KMS-11 (cell line): ENCODE data around the gene LEKR1.

Experiments used
- H2AFZ ChIP-seq: fragments of 200-600 bp; sonication (generic); 2 replicates; pipeline ENCODE4 v1.6.1; 2016; ENCODE audit warnings: antibody characterized with exemption, mixed run types, low read depth
- H3K27ac ChIP-seq: fragments of 200-600 bp; sonication (generic); 2 replicates; pipeline ENCODE4 v1.6.1; 2016; ENCODE audit warnings: mild to moderate bottlenecking, mixed run types
- H3K27me3 ChIP-seq: fragments of 200-600 bp; sonication (generic); 2 replicates; pipeline ENCODE4 v1.6.1; 2017; ENCODE audit warnings: mild to moderate bottlenecking, low read depth, mixed run types, moderate library complexity; ENCODE audit not compliant: insufficient read depth
- H3K36me3 ChIP-seq: fragments of 200-600 bp; sonication (generic); 2 replicates; pipeline ENCODE4 v1.6.1; 2017; ENCODE audit warnings: mild to moderate bottlenecking, mixed run types; ENCODE audit not compliant: insufficient read depth
- H3K4me1 ChIP-seq: fragments of 200-600 bp; sonication (generic); 2 replicates; pipeline ENCODE4 v1.6.1; 2016; ENCODE audit warnings: mild to moderate bottlenecking, low read depth, mixed run types; ENCODE audit not compliant: poor library complexity, severe bottlenecking
- H3K4me2 ChIP-seq: fragments of 200-600 bp; sonication (generic); 2 replicates; pipeline ENCODE4 v1.7.0; 2016; ENCODE audit warnings: mild to moderate bottlenecking, mixed run types
- H3K4me3 ChIP-seq: fragments of 200-600 bp; sonication (generic); IDR thresholded peaks from 2 replicates; pipeline ENCODE4 v1.6.1; 2017; ENCODE audit warnings: low read depth, low read length, mixed read lengths; ENCODE audit not compliant: insufficient read depth
- H3K79me2 ChIP-seq: fragments of 200-600 bp; sonication (generic); 2 replicates; pipeline ENCODE4 v1.6.1; 2016; ENCODE audit warnings: low read depth, mixed run types; ENCODE audit not compliant: insufficient read depth
- H3K9ac ChIP-seq: fragments of 200-600 bp; sonication (generic); 2 replicates; pipeline ENCODE4 v1.6.1; 2016; ENCODE audit warnings: mild to moderate bottlenecking, mixed run types
- H4K20me1 ChIP-seq: fragments of 200-600 bp; sonication (generic); 2 replicates; pipeline ENCODE4 v1.6.1; 2016; ENCODE audit warnings: mild to moderate bottlenecking, mixed run types; ENCODE audit not compliant: insufficient read depth
- TF ChIP-seq, protein P1 (sequence below): fragments of 200-600 bp; sonication (generic); conservative IDR thresholded peaks from 2 replicates; pipeline ENCODE4 v1.6.1; 2017; ENCODE audit warnings: low read depth, mild to moderate bottlenecking, antibody characterized with exemption, low read length, moderate library complexity, mixed read lengths

The LEKR1 gene

DNA sequence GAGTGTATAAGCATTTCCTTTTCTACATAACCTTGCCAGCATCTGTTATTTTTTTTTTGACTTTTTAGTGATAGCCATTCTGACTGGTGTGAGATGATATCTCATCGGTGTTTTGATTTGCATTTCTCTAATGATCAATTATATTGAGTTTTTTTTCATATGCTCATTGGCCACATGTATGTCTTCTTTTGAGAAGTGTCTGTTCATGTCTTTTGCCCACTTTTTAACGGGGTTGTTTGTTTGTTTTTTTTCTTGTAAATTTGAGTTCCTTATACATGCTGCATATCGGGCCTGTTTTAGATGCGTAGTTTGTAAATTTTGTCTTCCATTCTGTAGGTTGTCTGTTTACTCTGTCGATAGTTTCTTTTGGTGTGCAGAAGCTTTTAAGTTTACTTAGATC is 89.2 kb downstream of the LEKR1 start:
- Histone ChIP-seq H3K79me2 (no peaks in the 10 kb centered on the region), H3K36me3 (no peaks in the 10 kb centered on the region), H2AFZ (no peak overlapping the region), H3K4me1 (no peaks in the 10 kb centered on the region), H4K20me1 (no peaks in the 10 kb centered on the region), H3K4me3 (no peak overlapping the region), H3K4me2 (no peak overlapping the region), H3K9ac (no peak overlapping the region), H3K27me3 (no peaks in the 10 kb centered on the region), H3K27ac (no peak overlapping the region)
- TF ChIP-seq, protein P1, sequence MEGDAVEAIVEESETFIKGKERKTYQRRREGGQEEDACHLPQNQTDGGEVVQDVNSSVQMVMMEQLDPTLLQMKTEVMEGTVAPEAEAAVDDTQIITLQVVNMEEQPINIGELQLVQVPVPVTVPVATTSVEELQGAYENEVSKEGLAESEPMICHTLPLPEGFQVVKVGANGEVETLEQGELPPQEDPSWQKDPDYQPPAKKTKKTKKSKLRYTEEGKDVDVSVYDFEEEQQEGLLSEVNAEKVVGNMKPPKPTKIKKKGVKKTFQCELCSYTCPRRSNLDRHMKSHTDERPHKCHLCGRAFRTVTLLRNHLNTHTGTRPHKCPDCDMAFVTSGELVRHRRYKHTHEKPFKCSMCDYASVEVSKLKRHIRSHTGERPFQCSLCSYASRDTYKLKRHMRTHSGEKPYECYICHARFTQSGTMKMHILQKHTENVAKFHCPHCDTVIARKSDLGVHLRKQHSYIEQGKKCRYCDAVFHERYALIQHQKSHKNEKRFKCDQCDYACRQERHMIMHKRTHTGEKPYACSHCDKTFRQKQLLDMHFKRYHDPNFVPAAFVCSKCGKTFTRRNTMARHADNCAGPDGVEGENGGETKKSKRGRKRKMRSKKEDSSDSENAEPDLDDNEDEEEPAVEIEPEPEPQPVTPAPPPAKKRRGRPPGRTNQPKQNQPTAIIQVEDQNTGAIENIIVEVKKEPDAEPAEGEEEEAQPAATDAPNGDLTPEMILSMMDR: no peak

DNA sequence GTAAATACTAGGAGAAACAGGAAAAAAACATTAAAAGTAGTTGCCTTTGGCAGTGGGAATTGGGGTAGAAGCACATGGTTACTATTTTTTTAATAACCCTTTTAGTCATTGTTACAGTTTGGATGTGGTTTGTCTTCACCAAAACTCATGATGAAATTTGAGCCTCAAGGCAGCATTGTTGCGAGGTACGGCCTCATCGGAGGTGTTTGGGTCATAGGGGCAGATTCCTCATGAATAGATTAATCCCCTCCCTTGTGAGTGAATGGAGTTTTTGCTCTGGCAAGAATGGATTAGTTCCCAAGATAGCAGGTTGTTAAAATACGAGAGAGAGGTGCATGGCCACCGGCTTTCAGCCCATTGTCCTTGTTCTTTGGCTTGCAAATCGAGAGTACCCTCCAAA is 92.6 kb downstream of the LEKR1 start:
- TF ChIP-seq, protein P1: no peak

DNA sequence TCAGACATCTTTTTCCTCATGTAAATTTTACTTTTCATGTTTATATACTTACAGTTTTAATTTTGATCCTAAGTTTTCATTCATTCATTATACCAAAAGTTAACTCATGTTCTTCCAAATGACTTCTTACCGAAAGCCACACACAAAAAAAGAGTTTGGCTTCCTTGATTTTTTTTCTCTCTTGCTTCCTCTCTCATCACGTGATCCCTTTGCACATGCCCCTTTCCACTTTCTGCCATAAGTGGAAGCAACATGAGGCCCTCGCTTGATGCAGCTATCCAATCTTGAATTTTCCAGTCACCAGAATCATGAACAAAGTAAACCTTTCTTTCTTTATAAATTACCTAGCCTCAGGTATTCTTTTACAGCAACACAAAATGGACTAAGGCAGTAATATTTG is 93.7 kb downstream of the LEKR1 start:
- Histone ChIP-seq H3K27me3 (no peaks in the 10 kb centered on the region), H4K20me1 (no peaks in the 10 kb centered on the region), H3K4me3 (no peak overlapping the region), H2AFZ (no peak overlapping the region), H3K4me2 (no peak overlapping the region), H3K27ac (no peak overlapping the region), H3K79me2 (no peaks in the 10 kb centered on the region), H3K9ac (no peak overlapping the region), H3K36me3 (no peaks in the 10 kb centered on the region), H3K4me1 (no peaks in the 10 kb centered on the region)
- TF ChIP-seq, protein P1: no peak

More for the DNA sequence above, 92.6 kb downstream of the LEKR1 start:
- Histone ChIP-seq H3K4me3 (no peak overlapping the region), H3K79me2 (no peaks in the 10 kb centered on the region), H2AFZ (no peak overlapping the region), H3K4me2 (no peak overlapping the region), H4K20me1 (no peaks in the 10 kb centered on the region), H3K4me1 (no peaks in the 10 kb centered on the region), H3K36me3 (no peaks in the 10 kb centered on the region), H3K27ac (no peak overlapping the region), H3K27me3 (no peaks in the 10 kb centered on the region), H3K9ac (no peak overlapping the region)

DNA sequence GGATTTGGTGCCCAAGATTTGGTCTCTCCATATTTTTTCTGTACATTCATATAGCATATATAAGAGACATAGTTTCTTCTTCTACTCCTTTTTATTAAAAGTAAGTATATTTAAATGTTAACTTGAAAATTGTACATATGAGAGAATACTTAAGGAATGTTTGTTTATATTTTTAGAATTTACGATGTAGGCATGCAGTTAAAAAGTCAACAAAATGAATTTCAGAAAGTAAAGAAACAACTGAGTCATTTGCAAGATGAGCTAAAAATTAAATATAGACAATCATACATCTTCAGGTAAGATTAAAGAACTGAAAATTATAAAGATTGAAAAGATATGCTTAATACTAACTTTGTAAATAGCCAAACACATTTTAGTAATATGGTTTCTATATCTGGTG is 94.2 kb downstream of the LEKR1 start:
- Histone ChIP-seq H3K4me1 (no peaks in the 10 kb centered on the region), H3K4me3 (no peak overlapping the region), H3K4me2 (no peak overlapping the region), H3K27me3 (no peaks in the 10 kb centered on the region), H4K20me1 (no peaks in the 10 kb centered on the region), H3K79me2 (no peaks in the 10 kb centered on the region), H3K36me3 (no peaks in the 10 kb centered on the region), H2AFZ (no peak overlapping the region), H3K9ac (no peak overlapping the region), H3K27ac (no peak overlapping the region)
- TF ChIP-seq, protein P1: no peak

DNA sequence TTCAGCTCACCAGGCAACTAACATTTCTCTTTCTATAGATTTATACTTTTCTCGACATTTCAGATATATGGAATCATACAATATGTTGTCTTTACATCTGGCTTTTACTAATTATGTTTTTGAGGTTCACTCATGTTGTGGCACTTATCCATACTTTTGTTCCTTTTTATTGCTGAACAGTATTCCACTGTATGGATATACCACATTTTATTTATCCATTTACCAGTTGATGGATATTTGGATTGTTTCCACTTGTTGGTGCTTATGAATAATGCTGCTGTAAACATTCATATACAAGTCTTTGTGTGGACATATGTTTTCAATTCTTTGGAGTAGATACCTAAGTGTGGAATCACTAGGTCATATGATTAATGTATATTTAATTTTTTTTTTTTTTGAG is 97.2 kb downstream of the LEKR1 start:
- Histone ChIP-seq H4K20me1 (no peaks in the 10 kb centered on the region), H3K4me3 (no peak overlapping the region), H3K4me1 (no peaks in the 10 kb centered on the region), H2AFZ (no peak overlapping the region), H3K27ac (no peak overlapping the region), H3K9ac (no peak overlapping the region), H3K4me2 (no peak overlapping the region), H3K27me3 (no peaks in the 10 kb centered on the region), H3K79me2 (no peaks in the 10 kb centered on the region), H3K36me3 (no peaks in the 10 kb centered on the region)
- TF ChIP-seq, protein P1: no peak
